ENCODE data around the gene PHACTR1. TPM values are rescaled to one million over a fixed set of nuclear protein-coding genes. Genes with fewer than 3 reads are reported as not detected.

Gene PHACTR1
- total RNA-seq, 2 donors from 2014 or later = 6.0 to 12.9 TPM

DNA sequence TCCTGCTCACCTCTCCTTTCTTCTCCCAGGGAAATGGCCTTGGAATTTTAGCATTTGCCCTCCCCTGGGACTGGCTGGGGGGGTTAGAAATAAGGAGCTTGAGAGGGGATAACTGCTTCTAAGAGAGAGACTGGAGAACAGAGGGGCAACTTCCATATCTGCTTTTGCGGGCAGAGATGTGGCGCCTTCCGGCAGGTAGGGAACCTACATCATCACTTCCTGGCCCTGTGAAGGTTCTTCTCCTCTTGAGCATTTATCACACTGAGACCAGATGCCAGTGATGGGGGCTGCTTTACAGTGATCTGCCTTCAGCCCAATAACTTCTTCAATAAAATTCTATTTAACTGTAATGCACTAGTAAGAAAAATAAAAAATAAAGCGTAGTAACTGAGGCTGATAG is 563.7 kb downstream of the PHACTR1 start:
- no peaks in the 10 kb centered on the region for H3K4me1 ChIP-seq
- no peaks in the 10 kb centered on the region for H3K36me3 ChIP-seq (replicated peaks in 1 of 2; ENCODE audit: insufficient read depth in 1 of 2, low read depth in 2 of 2)
- TF ChIP-seq POLR2A (IDR thresholded peaks at IDR 0.05) = no peak
- TF ChIP-seq, protein P1, sequence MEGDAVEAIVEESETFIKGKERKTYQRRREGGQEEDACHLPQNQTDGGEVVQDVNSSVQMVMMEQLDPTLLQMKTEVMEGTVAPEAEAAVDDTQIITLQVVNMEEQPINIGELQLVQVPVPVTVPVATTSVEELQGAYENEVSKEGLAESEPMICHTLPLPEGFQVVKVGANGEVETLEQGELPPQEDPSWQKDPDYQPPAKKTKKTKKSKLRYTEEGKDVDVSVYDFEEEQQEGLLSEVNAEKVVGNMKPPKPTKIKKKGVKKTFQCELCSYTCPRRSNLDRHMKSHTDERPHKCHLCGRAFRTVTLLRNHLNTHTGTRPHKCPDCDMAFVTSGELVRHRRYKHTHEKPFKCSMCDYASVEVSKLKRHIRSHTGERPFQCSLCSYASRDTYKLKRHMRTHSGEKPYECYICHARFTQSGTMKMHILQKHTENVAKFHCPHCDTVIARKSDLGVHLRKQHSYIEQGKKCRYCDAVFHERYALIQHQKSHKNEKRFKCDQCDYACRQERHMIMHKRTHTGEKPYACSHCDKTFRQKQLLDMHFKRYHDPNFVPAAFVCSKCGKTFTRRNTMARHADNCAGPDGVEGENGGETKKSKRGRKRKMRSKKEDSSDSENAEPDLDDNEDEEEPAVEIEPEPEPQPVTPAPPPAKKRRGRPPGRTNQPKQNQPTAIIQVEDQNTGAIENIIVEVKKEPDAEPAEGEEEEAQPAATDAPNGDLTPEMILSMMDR (IDR thresholded peaks at IDR 0.05) = no peak
- no peaks in the 10 kb centered on the region for H3K27me3 ChIP-seq
- no peak overlapping the region for H3K4me3 ChIP-seq
- H3K9me3 ChIP-seq = no peaks in the 10 kb centered on the region
- ATAC-seq (no peak), DNase-seq (no peak)
- intact Hi-C loops (cut with DNase I) = no loop called here
- H3K27ac ChIP-seq = no peak overlapping the region
- 60 to 75% methylated on average over 4 of the region's 4 CpGs for WGBS, 2 donors

DNA sequence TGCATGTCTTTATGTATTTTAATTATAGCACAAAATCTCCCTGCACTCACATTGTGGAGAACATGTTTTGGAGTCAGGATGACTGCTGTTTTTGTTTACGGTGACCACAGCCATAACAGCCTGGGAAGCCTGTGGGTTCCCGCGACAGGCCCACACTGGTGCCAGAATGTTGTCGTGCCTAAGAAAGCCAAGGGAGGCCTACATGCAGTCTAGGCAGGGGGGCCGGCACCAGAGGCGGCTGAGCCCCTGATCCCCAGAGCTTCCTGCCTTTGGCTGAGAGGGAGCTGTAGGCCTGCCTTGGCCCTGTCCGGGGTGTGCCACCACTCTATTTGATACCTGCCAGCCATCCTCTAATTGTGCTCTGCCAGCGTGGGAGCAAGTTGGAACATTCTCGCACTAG is 565.1 kb downstream of the PHACTR1 start:
- Histone ChIP-seq H3K4me3 (no peak overlapping the region), H3K9me3 (no peaks in the 10 kb centered on the region), H3K27ac (no peak overlapping the region), H3K27me3 (no peaks in the 10 kb centered on the region), H3K4me1 (no peaks in the 10 kb centered on the region), H3K36me3 (replicated peaks in 1 of 2; ENCODE audit: insufficient read depth in 1 of 2, low read depth in 2 of 2) (no peaks in the 10 kb centered on the region)
- no peak for ATAC-seq
- DNase-seq = no peak
- intact Hi-C loops (cut with DNase I) = no loop called here
- 92 to 96% methylated on average over 8 to 9 of the region's 9 CpGs for WGBS, 2 donors
- TF ChIP-seq POLR2A (IDR thresholded peaks at IDR 0.05) = no peak

DNA sequence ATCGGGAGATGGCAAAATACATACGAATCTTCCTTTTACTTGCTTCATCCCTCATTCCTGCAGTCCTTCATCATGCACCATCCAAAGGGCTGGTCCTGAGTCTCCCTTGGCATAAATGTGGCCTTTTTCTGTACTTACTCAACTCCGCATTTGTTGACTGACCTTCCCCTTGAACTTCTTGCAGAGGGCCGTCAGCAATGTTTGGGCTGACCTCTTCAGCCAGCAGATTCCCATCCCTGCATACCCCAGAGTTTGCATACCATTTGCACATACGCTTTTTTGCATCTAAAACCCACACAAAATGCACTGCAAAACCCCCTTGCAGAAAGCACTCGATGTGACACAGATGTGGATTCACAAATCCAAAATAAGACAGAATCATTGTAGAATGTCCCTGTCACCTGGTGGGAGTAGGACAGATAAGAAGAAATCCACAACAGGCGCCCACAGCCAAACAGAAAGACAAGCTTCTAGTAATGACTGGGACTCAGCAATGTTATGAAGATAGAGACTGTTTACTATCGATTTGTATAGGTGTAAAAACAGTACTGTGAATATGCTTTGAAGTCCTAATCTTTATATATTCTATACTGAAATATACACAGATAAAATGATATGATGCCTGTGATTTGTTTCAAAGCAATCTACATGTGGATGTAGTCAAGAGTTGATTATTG is 566.0 kb downstream of the PHACTR1 start:
- H3K36me3 ChIP-seq (replicated peaks in 1 of 2; ENCODE audit: insufficient read depth in 1 of 2, low read depth in 2 of 2) = no peaks in the 10 kb centered on the region

GRCh38 chr6:13283331-13283730 is 566.8 kb downstream of the PHACTR1 start:
- H3K9me3 ChIP-seq = no peaks in the 10 kb centered on the region
- ATAC-seq (no peak), DNase-seq (no peak)
- no peaks in the 10 kb centered on the region for H3K4me1 ChIP-seq
- H3K36me3 ChIP-seq (replicated peaks in 1 of 2; ENCODE audit: insufficient read depth in 1 of 2, low read depth in 2 of 2) = no peaks in the 10 kb centered on the region
- H3K27me3 ChIP-seq = no peaks in the 10 kb centered on the region
- no peak for TF ChIP-seq POLR2A (IDR thresholded peaks at IDR 0.05)
- 91 to 93% methylated on average over 11 to 14 of the region's 14 CpGs for WGBS, 2 donors
- no peak overlapping the region for H3K27ac ChIP-seq
- intact Hi-C loops (cut with DNase I) = no loop called here
- H3K4me3 ChIP-seq = no peak overlapping the region

More for the DNA sequence above, 566.0 kb downstream of the PHACTR1 start:
- Histone ChIP-seq H3K4me1 (no peaks in the 10 kb centered on the region), H3K27ac (no peak overlapping the region), H3K4me3 (no peak overlapping the region), H3K27me3 (no peaks in the 10 kb centered on the region), H3K9me3 (no peaks in the 10 kb centered on the region)
- TF ChIP-seq POLR2A (IDR thresholded peaks at IDR 0.05) = no peak
- 84 to 87% methylated on average over 8 of the region's 8 CpGs for WGBS, 2 donors
- ATAC-seq (no peak), DNase-seq (no peak)
- intact Hi-C loops (cut with DNase I) = no loop called here

DNA sequence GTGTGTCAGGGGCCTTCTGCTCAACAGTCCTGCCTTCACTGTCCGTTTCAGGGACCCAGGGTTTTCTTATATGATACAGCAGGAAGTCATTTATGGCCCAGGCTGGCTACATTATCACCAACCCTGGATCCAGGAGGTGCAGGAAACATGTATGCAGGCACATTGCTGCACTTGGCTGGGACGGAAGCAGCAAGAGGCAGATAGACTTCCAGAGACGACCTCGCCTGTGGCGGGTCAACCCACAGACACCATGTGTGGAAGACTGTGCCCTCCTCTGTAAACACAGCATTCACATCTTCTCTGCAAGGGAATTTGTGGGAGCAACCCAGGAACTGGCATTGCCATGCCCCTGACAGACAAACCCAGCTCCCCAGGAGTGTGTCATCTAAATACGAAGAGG is 568.1 kb downstream of the PHACTR1 start:
- WGBS, 2 donors = 91 to 92% methylated on average over 6 of the region's 6 CpGs
- Histone ChIP-seq H3K27me3 (no peaks in the 10 kb centered on the region), H3K9me3 (no peaks in the 10 kb centered on the region), H3K27ac (no peak overlapping the region), H3K4me3 (no peak overlapping the region), H3K36me3 (replicated peaks in 1 of 2; ENCODE audit: insufficient read depth in 1 of 2, low read depth in 2 of 2) (no peaks in the 10 kb centered on the region), H3K4me1 (no peaks in the 10 kb centered on the region)
- DNase-seq = no peak
- intact Hi-C loops (cut with DNase I) = no loop called here
- TF ChIP-seq, protein P1 (IDR thresholded peaks at IDR 0.05) = no peak
- no peak for TF ChIP-seq POLR2A (IDR thresholded peaks at IDR 0.05)
- ATAC-seq = no peak

- Histone ChIP-seq H3K27ac (no peak overlapping the region), H3K27me3 (no peaks in the 10 kb centered on the region), H3K36me3 (replicated peaks in 1 of 2; ENCODE audit: insufficient read depth in 1 of 2, low read depth in 2 of 2) (no peaks in the 10 kb centered on the region), H3K9me3 (no peaks in the 10 kb centered on the region), H3K4me1 (no peaks in the 10 kb centered on the region), H3K4me3 (no peak overlapping the region)
- intact Hi-C loops (cut with DNase I) = no loop called here
- no peak for DNase-seq
- TF ChIP-seq, protein P1 (IDR thresholded peaks at IDR 0.05) = no peak
- TF ChIP-seq POLR2A (IDR thresholded peaks at IDR 0.05) = no peak
- 83 to 86% methylated on average over 2 of the region's 2 CpGs for WGBS, 2 donors
- ATAC-seq = no peak
Measured at GRCh38 chr6:13285705-13286104, 569.1 kb downstream of the PHACTR1 start.
